Mesodermal cell (in vitro differentiated cells): ENCODE data around the gene MB.

Source experiments
- H3K27ac ChIP-seq: 2 replicates; pipeline ENCODE4 v1.7.0; 2013; ENCODE audit warnings: mild to moderate bottlenecking, low read depth, low read length, moderate library complexity; ENCODE audit not compliant: severe bottlenecking
- H3K36me3 ChIP-seq: 2 replicates; pipeline ENCODE4 v1.7.1; 2013; ENCODE audit warnings: mild to moderate bottlenecking, low read length, moderate library complexity; ENCODE audit not compliant: control insufficient read depth, insufficient read depth
- H3K4me1 ChIP-seq: one replicate; pipeline ENCODE4 v1.7.1; 2013; ENCODE audit warnings: mild to moderate bottlenecking, low read length; ENCODE audit not compliant: insufficient read depth, control insufficient read depth, poor library complexity, severe bottlenecking
- H3K4me3 ChIP-seq: 2 replicates; pipeline ENCODE4 v1.7.0; 2013; ENCODE audit warnings: low read length, control low read depth, mild to moderate bottlenecking; ENCODE audit not compliant: insufficient read depth, poor library complexity, severe bottlenecking; ENCODE audit errors: extremely low read depth
- H3K9me3 ChIP-seq: 2 replicates; pipeline ENCODE4 v1.7.1; 2013; ENCODE audit warnings: mild to moderate bottlenecking, low read length, moderate library complexity; ENCODE audit not compliant: control insufficient read depth
- WGBS, 2 experiments: methylation state at CpG; one replicate each; pipeline ENCODE4 v1.1.5; 2013; ENCODE audit warnings: missing lambda C conversion rate in 2 of 2; ENCODE audit not compliant: insufficient coverage in 2 of 2; 5-methylcytosine and 5-hydroxymethylcytosine counted together

MB gene

DNA sequence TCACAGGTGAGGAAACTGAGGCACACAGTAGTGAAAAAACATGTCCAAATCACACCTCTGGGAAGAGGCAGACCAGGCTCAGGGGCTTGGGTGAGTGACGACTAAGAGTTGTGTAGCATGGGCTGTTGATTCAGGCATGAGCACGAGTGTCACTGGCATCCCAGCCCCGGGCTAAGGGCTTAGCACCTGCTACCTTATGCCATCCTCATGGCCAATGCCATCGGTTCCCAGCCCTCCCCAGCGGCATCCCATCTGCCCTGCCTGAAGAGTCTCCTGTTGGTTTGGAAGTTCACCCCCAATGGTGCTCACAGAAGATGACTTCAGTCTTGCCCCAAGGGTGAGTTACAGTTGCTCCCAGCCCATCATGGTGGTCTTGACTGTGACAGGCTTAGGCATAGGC lies 22.4 kb downstream of the MB start:
- Histone ChIP-seq H3K27ac (no peak overlapping the region), H3K36me3 (no peaks in the 10 kb centered on the region), H3K4me1 (peaks cover 13% of the 10 kb centered on the region), H3K4me3 (no peak overlapping the region), H3K9me3 (no peaks in the 10 kb centered on the region)
- WGBS, 2 experiments = 90 to 98% methylated on average over 4 to 5 of the region's 5 CpGs

- H3K36me3 ChIP-seq = no peaks in the 10 kb centered on the region
- no peak overlapping the region for H3K27ac ChIP-seq
- H3K4me3 ChIP-seq = no peak overlapping the region
- peaks cover 17% of the 10 kb centered on the region for H3K4me1 ChIP-seq
- WGBS, 2 experiments = 77 to 86% methylated on average over 10 to 13 of the region's 14 CpGs
- H3K9me3 ChIP-seq = no peaks in the 10 kb centered on the region
These were observed 23.1 kb downstream of the MB start for GRCh38 chr22:35593891-35594470.

- H3K9me3 ChIP-seq = no peaks in the 10 kb centered on the region
- WGBS, 2 experiments = 52% methylated on average over 2 to 3 of the region's 3 CpGs
- no peak overlapping the region for H3K27ac ChIP-seq
- no peak overlapping the region for H3K4me3 ChIP-seq
- peaks cover 23% of the 10 kb centered on the region for H3K4me1 ChIP-seq
- no peaks in the 10 kb centered on the region for H3K36me3 ChIP-seq
These were observed 23.8 kb downstream of the MB start for GRCh38 chr22:35593071-35593890.

GRCh38 chr22:35592418-35592967 lies 24.6 kb downstream of the MB start:
- Histone ChIP-seq H3K27ac (no peak overlapping the region), H3K4me1 (peaks cover 23% of the 10 kb centered on the region), H3K36me3 (no peaks in the 10 kb centered on the region), H3K4me3 (no peak overlapping the region), H3K9me3 (no peaks in the 10 kb centered on the region)
- 68 to 74% methylated on average over 4 of the region's 4 CpGs for WGBS, 2 experiments

DNA sequence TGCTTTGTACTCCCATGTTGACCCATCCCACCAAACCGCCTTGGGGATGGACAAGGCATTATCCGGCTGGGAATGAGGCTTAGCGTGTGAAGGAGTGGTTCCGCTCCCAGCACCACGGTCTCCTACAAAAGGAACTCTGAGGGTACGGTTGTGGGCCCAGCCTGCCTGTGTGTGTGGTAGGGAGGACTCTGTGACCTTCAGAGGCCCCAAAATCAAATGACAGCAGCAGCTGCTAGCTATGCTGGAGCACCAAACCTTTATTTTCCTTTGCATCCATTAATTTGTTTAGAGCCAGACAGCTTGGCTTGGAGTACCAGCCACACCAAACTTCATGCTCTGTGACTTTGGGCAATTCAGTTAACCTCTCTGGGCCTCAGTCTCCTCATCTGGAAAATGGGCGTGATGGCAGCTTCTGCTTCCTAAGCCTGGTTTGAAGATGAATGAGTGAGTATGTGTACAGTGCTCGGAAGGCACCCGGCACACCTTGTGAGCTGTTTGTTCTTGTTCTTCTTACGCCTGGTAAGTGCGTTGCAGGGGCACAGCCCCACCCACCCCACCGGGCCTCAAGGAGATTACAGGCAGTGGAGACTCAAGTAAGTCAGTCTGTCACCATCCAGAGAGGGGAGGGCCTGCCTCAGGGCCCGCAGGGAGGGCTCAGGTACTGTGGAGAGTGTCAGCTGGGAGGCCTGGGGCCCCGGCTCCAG lies 25.3 kb downstream of the MB start:
- WGBS, 2 experiments = 90 to 93% methylated on average over 11 to 13 of the region's 14 CpGs
- Histone ChIP-seq H3K4me3 (no peak overlapping the region), H3K36me3 (no peaks in the 10 kb centered on the region), H3K27ac (no peak overlapping the region), H3K4me1 (peaks cover 23% of the 10 kb centered on the region), H3K9me3 (no peaks in the 10 kb centered on the region)

- WGBS, 2 experiments = 53 to 61% methylated on average over 8 to 10 of the region's 13 CpGs
- peaks cover 23% of the 10 kb centered on the region for H3K4me1 ChIP-seq
- no peaks in the 10 kb centered on the region for H3K36me3 ChIP-seq
- no peaks in the 10 kb centered on the region for H3K9me3 ChIP-seq
- H3K27ac ChIP-seq = no peak overlapping the region
- no peak overlapping the region for H3K4me3 ChIP-seq
These were observed 26.4 kb downstream of the MB start for GRCh38 chr22:35590634-35591295.

DNA sequence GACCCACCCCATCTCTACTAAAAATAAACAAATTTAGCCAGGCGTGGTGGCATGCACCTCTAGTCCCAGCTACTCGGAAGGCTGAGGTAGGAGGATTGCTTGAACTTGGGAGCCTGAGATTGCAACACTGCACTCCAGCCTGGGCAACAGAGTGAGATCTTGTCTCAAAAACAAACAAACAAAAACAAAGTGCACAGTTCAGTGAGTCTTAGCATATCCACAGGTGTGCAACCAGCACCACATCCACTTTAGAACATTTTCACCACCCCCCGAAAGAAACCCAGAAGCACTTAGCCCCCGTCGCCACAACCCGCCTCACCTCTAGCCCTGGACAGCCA lies 27.4 kb downstream of the MB start:
- Histone ChIP-seq H3K36me3 (no peaks in the 10 kb centered on the region), H3K4me3 (no peak overlapping the region), H3K9me3 (no peaks in the 10 kb centered on the region), H3K4me1 (peaks cover 23% of the 10 kb centered on the region), H3K27ac (peak overlapping the region; percentile 73)
- 87 to 96% methylated on average over 3 to 6 of the region's 6 CpGs for WGBS, 2 experiments

GRCh38 chr22:35589071-35589755 lies 27.9 kb downstream of the MB start:
- Histone ChIP-seq H3K4me1 (peaks cover 23% of the 10 kb centered on the region), H3K4me3 (no peak overlapping the region), H3K36me3 (no peaks in the 10 kb centered on the region), H3K27ac (peak overlapping the region; percentile 73), H3K9me3 (no peaks in the 10 kb centered on the region)
- 73 to 87% methylated on average over 6 to 8 of the region's 11 CpGs for WGBS, 2 experiments

DNA sequence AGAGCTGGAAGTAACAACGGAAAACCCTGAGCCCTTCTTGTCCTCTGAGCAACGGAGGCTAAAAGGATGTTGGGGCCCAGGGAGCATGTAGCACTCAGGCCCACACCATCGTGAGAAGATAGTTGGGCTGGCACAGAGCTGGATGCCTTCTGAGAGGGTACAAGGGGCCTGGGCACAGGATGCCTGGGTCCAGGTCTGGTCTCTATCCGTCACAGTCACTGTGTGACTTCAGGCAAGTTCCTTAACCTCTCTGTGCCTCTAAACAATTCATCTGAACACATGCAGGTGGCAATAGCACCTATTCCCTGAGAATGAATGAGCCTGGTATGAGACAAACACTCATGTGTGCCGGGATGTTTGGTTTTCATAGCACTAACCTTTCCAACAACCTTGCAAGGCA lies 29.2 kb downstream of the MB start:
- 85 to 88% methylated on average over 5 of the region's 5 CpGs for WGBS, 2 experiments
- Histone ChIP-seq H3K27ac (no peak overlapping the region), H3K4me3 (no peak overlapping the region), H3K36me3 (no peaks in the 10 kb centered on the region), H3K9me3 (no peaks in the 10 kb centered on the region), H3K4me1 (peaks cover 15% of the 10 kb centered on the region)

DNA sequence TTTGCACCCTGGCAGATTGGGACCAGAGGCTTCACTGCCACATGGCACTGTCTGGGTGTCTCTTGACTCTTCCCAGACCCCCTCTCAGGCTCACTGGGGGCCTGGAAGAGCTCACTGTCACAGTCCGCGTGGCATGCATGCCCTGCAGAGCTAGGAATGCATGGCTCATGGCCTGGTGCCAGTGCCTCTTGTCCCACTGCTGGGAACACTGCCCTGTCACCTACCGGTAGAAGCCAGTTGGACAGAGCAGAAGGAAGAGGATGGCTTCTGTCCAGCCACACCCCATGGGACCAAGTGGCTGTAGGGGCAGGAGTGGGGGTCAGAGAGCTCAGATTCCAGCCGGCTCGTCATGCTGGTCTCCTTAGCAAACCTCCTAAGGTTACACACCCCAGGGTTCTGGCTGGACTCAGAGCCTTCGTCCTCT lies 29.7 kb downstream of the MB start:
- Histone ChIP-seq H3K27ac (no peak overlapping the region), H3K4me3 (no peak overlapping the region), H3K36me3 (no peaks in the 10 kb centered on the region), H3K9me3 (no peaks in the 10 kb centered on the region), H3K4me1 (peaks cover 12% of the 10 kb centered on the region)
- WGBS, 2 experiments = 94% methylated on average over 3 to 4 of the region's 6 CpGs
